ENCODE results near the gene CRABP1. TPM values are rescaled to one million over a fixed set of nuclear protein-coding genes. Genes with fewer than 3 reads are reported as not detected.

Gene CRABP1
- total RNA-seq, 1 experiment from 2014 or later, result not detected

- Histone ChIP-seq H3K4me2 (ENCODE audit: low read depth, low read length, poor library complexity, severe bottlenecking) (no peak overlapping the region), H3K9me2 (replicated peaks; ENCODE audit: insufficient read depth, low read length) (no peaks in the 10 kb centered on the region), H3K4me1 (ENCODE audit: low read length) (no peaks in the 10 kb centered on the region), H3K79me2 (ENCODE audit: low read length) (no peaks in the 10 kb centered on the region), H3K4me3 (ENCODE audit: low read length) (no peak overlapping the region), H3K27ac (ENCODE audit: low read length) (no peak overlapping the region), H3K9ac (ENCODE audit: low read length) (no peak overlapping the region), H4K20me1 (ENCODE audit: insufficient read depth, low read depth, low read length) (no peaks in the 10 kb centered on the region), H3K36me3 (ENCODE audit: insufficient read depth, low read length) (no peaks in the 10 kb centered on the region), H3K9me3 (ENCODE audit: low read length) (no peaks in the 10 kb centered on the region), H2AFZ (ENCODE audit: low read length) (no peak overlapping the region), H3K27me3 (ENCODE audit: low read length) (no peaks in the 10 kb centered on the region)
- DNase-seq, result no peak
These were observed 51.6 kb downstream of the CRABP1 start for GRCh38 chr15:78391781-78392180.

GRCh38 chr15:78392430-78392829 lies 52.3 kb downstream of the CRABP1 start:
- H3K9me2 ChIP-seq (replicated peaks; ENCODE audit: insufficient read depth, low read length), result no peaks in the 10 kb centered on the region
- H3K9me3 ChIP-seq (ENCODE audit: low read length), result no peaks in the 10 kb centered on the region
- no peak overlapping the region for H3K4me3 ChIP-seq (ENCODE audit: low read length)
- no peak for DNase-seq
- no peaks in the 10 kb centered on the region for H3K27me3 ChIP-seq (ENCODE audit: low read length)
- H3K79me2 ChIP-seq (ENCODE audit: low read length), result no peaks in the 10 kb centered on the region
- no peak overlapping the region for H3K4me2 ChIP-seq (ENCODE audit: low read depth, low read length, poor library complexity, severe bottlenecking)
- H4K20me1 ChIP-seq (ENCODE audit: insufficient read depth, low read depth, low read length), result no peaks in the 10 kb centered on the region
- no peaks in the 10 kb centered on the region for H3K4me1 ChIP-seq (ENCODE audit: low read length)
- no peak overlapping the region for H3K9ac ChIP-seq (ENCODE audit: low read length)
- no peak overlapping the region for H3K27ac ChIP-seq (ENCODE audit: low read length)
- no peak overlapping the region for H2AFZ ChIP-seq (ENCODE audit: low read length)
- H3K36me3 ChIP-seq (ENCODE audit: insufficient read depth, low read length), result no peaks in the 10 kb centered on the region

- no peak overlapping the region for H3K4me3 ChIP-seq (ENCODE audit: low read length)
- no peaks in the 10 kb centered on the region for H3K36me3 ChIP-seq (ENCODE audit: insufficient read depth, low read length)
- no peaks in the 10 kb centered on the region for H3K9me2 ChIP-seq (replicated peaks; ENCODE audit: insufficient read depth, low read length)
- H3K79me2 ChIP-seq (ENCODE audit: low read length), result no peaks in the 10 kb centered on the region
- H3K9me3 ChIP-seq (ENCODE audit: low read length), result no peaks in the 10 kb centered on the region
- H3K9ac ChIP-seq (ENCODE audit: low read length), result no peak overlapping the region
- no peak overlapping the region for H3K27ac ChIP-seq (ENCODE audit: low read length)
- H3K4me2 ChIP-seq (ENCODE audit: low read depth, low read length, poor library complexity, severe bottlenecking), result no peak overlapping the region
- DNase-seq, result no peak
- H3K27me3 ChIP-seq (ENCODE audit: low read length), result no peaks in the 10 kb centered on the region
- no peak overlapping the region for H2AFZ ChIP-seq (ENCODE audit: low read length)
- H3K4me1 ChIP-seq (ENCODE audit: low read length), result no peaks in the 10 kb centered on the region
- no peaks in the 10 kb centered on the region for H4K20me1 ChIP-seq (ENCODE audit: insufficient read depth, low read depth, low read length)
These were observed 53.0 kb downstream of the CRABP1 start for GRCh38 chr15:78393137-78393536.

- no peaks in the 10 kb centered on the region for H4K20me1 ChIP-seq (ENCODE audit: insufficient read depth, low read depth, low read length)
- no peak for DNase-seq
- H3K4me2 ChIP-seq (ENCODE audit: low read depth, low read length, poor library complexity, severe bottlenecking), result no peak overlapping the region
- H3K27me3 ChIP-seq (ENCODE audit: low read length), result no peaks in the 10 kb centered on the region
- H3K9ac ChIP-seq (ENCODE audit: low read length), result no peak overlapping the region
- no peak overlapping the region for H3K27ac ChIP-seq (ENCODE audit: low read length)
- H3K79me2 ChIP-seq (ENCODE audit: low read length), result no peaks in the 10 kb centered on the region
- no peaks in the 10 kb centered on the region for H3K9me3 ChIP-seq (ENCODE audit: low read length)
- H3K4me3 ChIP-seq (ENCODE audit: low read length), result no peak overlapping the region
- no peaks in the 10 kb centered on the region for H3K36me3 ChIP-seq (ENCODE audit: insufficient read depth, low read length)
- H3K9me2 ChIP-seq (replicated peaks; ENCODE audit: insufficient read depth, low read length), result no peaks in the 10 kb centered on the region
- no peaks in the 10 kb centered on the region for H3K4me1 ChIP-seq (ENCODE audit: low read length)
- no peak overlapping the region for H2AFZ ChIP-seq (ENCODE audit: low read length)
These were observed 53.9 kb downstream of the CRABP1 start for GRCh38 chr15:78394026-78394425.

- no peak for DNase-seq
- Histone ChIP-seq H4K20me1 (ENCODE audit: insufficient read depth, low read depth, low read length) (no peaks in the 10 kb centered on the region), H3K27me3 (ENCODE audit: low read length) (no peaks in the 10 kb centered on the region), H3K9me3 (ENCODE audit: low read length) (no peaks in the 10 kb centered on the region), H3K79me2 (ENCODE audit: low read length) (no peaks in the 10 kb centered on the region), H3K9ac (ENCODE audit: low read length) (no peak overlapping the region), H3K36me3 (ENCODE audit: insufficient read depth, low read length) (no peaks in the 10 kb centered on the region), H3K4me1 (ENCODE audit: low read length) (no peaks in the 10 kb centered on the region), H3K4me2 (ENCODE audit: low read depth, low read length, poor library complexity, severe bottlenecking) (no peak overlapping the region), H3K9me2 (replicated peaks; ENCODE audit: insufficient read depth, low read length) (no peaks in the 10 kb centered on the region), H3K4me3 (ENCODE audit: low read length) (no peak overlapping the region), H2AFZ (ENCODE audit: low read length) (no peak overlapping the region), H3K27ac (ENCODE audit: low read length) (no peak overlapping the region)
These were observed 54.9 kb downstream of the CRABP1 start for GRCh38 chr15:78394981-78395616.

- no peaks in the 10 kb centered on the region for H3K9me3 ChIP-seq (ENCODE audit: low read length)
- no peak overlapping the region for H3K27ac ChIP-seq (ENCODE audit: low read length)
- no peaks in the 10 kb centered on the region for H3K36me3 ChIP-seq (ENCODE audit: insufficient read depth, low read length)
- H3K9ac ChIP-seq (ENCODE audit: low read length), result no peak overlapping the region
- no peaks in the 10 kb centered on the region for H4K20me1 ChIP-seq (ENCODE audit: insufficient read depth, low read depth, low read length)
- H3K4me3 ChIP-seq (ENCODE audit: low read length), result no peak overlapping the region
- H3K79me2 ChIP-seq (ENCODE audit: low read length), result no peaks in the 10 kb centered on the region
- no peak for DNase-seq
- H3K9me2 ChIP-seq (replicated peaks; ENCODE audit: insufficient read depth, low read length), result no peaks in the 10 kb centered on the region
- H3K4me1 ChIP-seq (ENCODE audit: low read length), result no peaks in the 10 kb centered on the region
- no peak overlapping the region for H2AFZ ChIP-seq (ENCODE audit: low read length)
- no peak overlapping the region for H3K4me2 ChIP-seq (ENCODE audit: low read depth, low read length, poor library complexity, severe bottlenecking)
- H3K27me3 ChIP-seq (ENCODE audit: low read length), result no peaks in the 10 kb centered on the region
These were observed 56.1 kb downstream of the CRABP1 start for GRCh38 chr15:78396186-78396814.

- H3K9me3 ChIP-seq (ENCODE audit: low read length), result no peaks in the 10 kb centered on the region
- no peak overlapping the region for H3K9ac ChIP-seq (ENCODE audit: low read length)
- H3K4me3 ChIP-seq (ENCODE audit: low read length), result no peak overlapping the region
- H3K4me2 ChIP-seq (ENCODE audit: low read depth, low read length, poor library complexity, severe bottlenecking), result no peak overlapping the region
- H2AFZ ChIP-seq (ENCODE audit: low read length), result no peak overlapping the region
- H4K20me1 ChIP-seq (ENCODE audit: insufficient read depth, low read depth, low read length), result no peaks in the 10 kb centered on the region
- H3K9me2 ChIP-seq (replicated peaks; ENCODE audit: insufficient read depth, low read length), result no peaks in the 10 kb centered on the region
- H3K36me3 ChIP-seq (ENCODE audit: insufficient read depth, low read length), result no peaks in the 10 kb centered on the region
- no peak overlapping the region for H3K27ac ChIP-seq (ENCODE audit: low read length)
- no peaks in the 10 kb centered on the region for H3K79me2 ChIP-seq (ENCODE audit: low read length)
- no peaks in the 10 kb centered on the region for H3K27me3 ChIP-seq (ENCODE audit: low read length)
- H3K4me1 ChIP-seq (ENCODE audit: low read length), result no peaks in the 10 kb centered on the region
- no peak for DNase-seq
These were observed 56.8 kb downstream of the CRABP1 start for GRCh38 chr15:78396976-78397375.

GRCh38 chr15:78397382-78397781 lies 57.2 kb downstream of the CRABP1 start:
- no peaks in the 10 kb centered on the region for H3K9me2 ChIP-seq (replicated peaks; ENCODE audit: insufficient read depth, low read length)
- no peaks in the 10 kb centered on the region for H3K36me3 ChIP-seq (ENCODE audit: insufficient read depth, low read length)
- DNase-seq, result no peak
- H3K4me1 ChIP-seq (ENCODE audit: low read length), result no peaks in the 10 kb centered on the region
- no peak overlapping the region for H2AFZ ChIP-seq (ENCODE audit: low read length)
- H3K4me3 ChIP-seq (ENCODE audit: low read length), result no peak overlapping the region
- H3K9me3 ChIP-seq (ENCODE audit: low read length), result no peaks in the 10 kb centered on the region
- H3K9ac ChIP-seq (ENCODE audit: low read length), result no peak overlapping the region
- no peak overlapping the region for H3K27ac ChIP-seq (ENCODE audit: low read length)
- H3K4me2 ChIP-seq (ENCODE audit: low read depth, low read length, poor library complexity, severe bottlenecking), result no peak overlapping the region
- no peaks in the 10 kb centered on the region for H4K20me1 ChIP-seq (ENCODE audit: insufficient read depth, low read depth, low read length)
- H3K79me2 ChIP-seq (ENCODE audit: low read length), result no peaks in the 10 kb centered on the region
- H3K27me3 ChIP-seq (ENCODE audit: low read length), result no peaks in the 10 kb centered on the region
